Fibroblast of mammary gland (primary cell): ENCODE measurements around the gene NDUFB6.
"Not testable (repeated sequence)": the region's sequence is repeated elsewhere in the genome, so short reads cannot be mapped to it uniquely, and the experiment has no call there.

Source experiments
- DNase-seq: peaks from one replicate; pipeline ENCODE4 v3.0.0-alpha.2; 2010; ENCODE audit warnings: low read depth
- H3K4me3 ChIP-seq: 2 replicates; pipeline ENCODE4 v1.5.1; 2011; ENCODE audit warnings: low read depth, mild to moderate bottlenecking, low read length, moderate library complexity; ENCODE audit not compliant: control insufficient read depth
- CTCF ChIP-seq: conservative IDR thresholded peaks from 2 replicates; pipeline ENCODE4 v1.5.1; 2011; ENCODE audit warnings: low read depth, low read length, inconsistent platforms; ENCODE audit not compliant: control insufficient read depth, insufficient read depth

The NDUFB6 gene

GRCh38 chr9:32572900-32573523 lies at the start of gene NDUFB6:
TSS of gene NDUFB6 (minus strand) at chr9:32573159. CDS start at chr9:32573060, 99 bp downstream.
- peak within 1 kb of the TSS; percentile 83 for H3K4me3 ChIP-seq
- peak; percentile 91 for DNase-seq
- TF ChIP-seq CTCF, result no peak

GRCh38 chr9:32618261-32618660 lies 45.3 kb upstream of the NDUFB6 start:
- DNase-seq, result no peak
- no peak overlapping the region for H3K4me3 ChIP-seq
- no peak for TF ChIP-seq CTCF

GRCh38 chr9:32606811-32607210 lies 33.9 kb upstream of the NDUFB6 start:
- TF ChIP-seq CTCF, result no peak
- H3K4me3 ChIP-seq, result no peak overlapping the region
- no peak for DNase-seq

- no peak for TF ChIP-seq CTCF
- DNase-seq, result peak; percentile 21
- no peak overlapping the region for H3K4me3 ChIP-seq
Observed at GRCh38 chr9:32603914-32604852, 31.2 kb upstream of the NDUFB6 start.

GRCh38 chr9:32599021-32599420 lies 26.1 kb upstream of the NDUFB6 start:
- not testable (repeated sequence) for DNase-seq, H3K4me3 ChIP-seq

- no peak for DNase-seq
Observed at GRCh38 chr9:32596936-32597335, 24.0 kb upstream of the NDUFB6 start.

More at GRCh38 chr9:32596936-32597335, 24.0 kb upstream of the NDUFB6 start:
- H3K4me3 ChIP-seq, result no peak overlapping the region
- no peak for TF ChIP-seq CTCF
